Activated CD4-positive, alpha-beta T cell treated with anti-CD3 and anti-CD28 coated beads, Interleukin-2, amount 10 ng/mL, durations not matched to agents 7 days and 5 days (primary cell): ENCODE measurements around the gene ACSBG1. TPM values are rescaled to one million over a fixed set of nuclear protein-coding genes. Genes with fewer than 3 reads are reported as not detected.
"Not testable (repeated sequence)": the region's sequence is repeated elsewhere in the genome, so short reads cannot be mapped to it uniquely, and the experiment has no call there.

Source experiments
- CTCF ChIA-PET: fragments of 350-600 bp; sonication (Branson Sonifier 250); formaldehyde crosslinking; loops from one replicate; lab custom pipeline; 2021; ENCODE audit warnings: antibody characterized with exemption; lab: Charles Lee
- POLR2A ChIA-PET: fragments of 350-600 bp; sonication (Branson Sonifier 250); formaldehyde crosslinking; loops from one replicate; lab custom pipeline; 2021; ENCODE audit warnings: antibody characterized with exemption; lab: Charles Lee
- DNase-seq: peaks from one replicate; pipeline ENCODE4 v3.0.0-alpha.2; 2020
- H3K27ac Mint-ChIP-seq: one replicate; pipeline ENCODE4 v1.8.0; 2021; ENCODE audit warnings: mild to moderate bottlenecking, moderate library complexity, mixed read lengths
- H3K27me3 Mint-ChIP-seq: one replicate; pipeline ENCODE4 v1.8.0; 2021; ENCODE audit warnings: mixed read lengths
- H3K36me3 Mint-ChIP-seq: one replicate; pipeline ENCODE4 v1.8.0; 2021; ENCODE audit warnings: low read depth, mixed read lengths
- H3K4me1 Mint-ChIP-seq: one replicate; pipeline ENCODE4 v1.8.0; 2021; ENCODE audit warnings: mixed read lengths
- H3K4me3 Mint-ChIP-seq: one replicate; pipeline ENCODE4 v1.8.0; 2021; ENCODE audit warnings: mild to moderate bottlenecking, moderate library complexity, mixed read lengths
- H3K9me3 Mint-ChIP-seq: one replicate; pipeline ENCODE4 v1.8.0; 2021; ENCODE audit warnings: mixed read lengths
- total RNA-seq, 2 experiments: library from RNA; stranded (reverse); gene quantifications; one replicate each; pipeline ENCODE4 v1.2.3, GENCODE V29; 2021

ACSBG1 gene
- total RNA-seq, 2 experiments from 2014 or later: not detected

DNA sequence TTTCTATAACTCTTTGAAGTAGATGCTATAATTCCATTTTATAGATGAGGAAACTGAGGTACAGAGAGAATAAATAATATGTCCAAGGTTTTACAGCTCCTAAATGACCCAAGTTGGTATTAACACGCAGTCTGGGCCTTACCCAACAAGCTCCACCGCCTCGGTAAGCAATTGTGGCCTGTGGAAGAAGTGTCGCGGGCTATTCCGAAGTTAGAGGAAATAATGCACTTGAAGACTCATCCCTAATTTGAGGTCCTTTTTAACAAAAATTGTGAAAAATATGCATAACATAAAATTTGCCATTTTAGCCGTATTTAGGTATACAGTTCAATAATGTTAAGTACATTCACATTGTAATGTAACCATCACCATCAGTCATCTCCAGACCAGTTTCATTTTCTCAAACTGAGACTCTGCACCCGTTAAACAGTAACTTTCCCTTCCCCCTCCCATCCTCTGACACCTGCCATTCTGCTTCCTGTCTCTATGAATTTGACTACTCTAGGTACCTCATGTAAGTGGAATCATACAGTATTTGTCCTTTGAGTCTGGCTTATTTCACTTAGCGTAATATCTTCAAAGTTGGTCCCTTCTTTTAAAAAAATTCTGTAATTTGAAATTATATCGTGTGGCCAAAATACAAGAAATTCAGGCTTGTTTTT, 67.0 kb downstream of the ACSBG1 start:
- POLR2A ChIA-PET: no interaction called here

GRCh38 chr15:78164010-78164409, 70.4 kb downstream of the ACSBG1 start:
- POLR2A ChIA-PET: no interaction called here
- H3K36me3 Mint-ChIP-seq: peaks cover 58% of the 10 kb centered on the region

More for the DNA sequence above, 67.0 kb downstream of the ACSBG1 start:
- Mint-ChIP-seq H3K9me3 (peaks cover 4% of the 10 kb centered on the region), H3K27ac (peak overlapping the region; percentile 83), H3K4me3 (peak overlapping the region; percentile 29), H3K36me3 (peaks cover 77% of the 10 kb centered on the region), H3K27me3 (no peaks in the 10 kb centered on the region), H3K4me1 (peaks cover 46% of the 10 kb centered on the region)
- CTCF ChIA-PET: interaction anchor here (0.8 to 1.2 kb wide), 6 partner anchors 8 to 64 kb away, joined by 3 to 6 read pairs (median 4); partner anchors contain the start of gene IDH3A
- DNase-seq: peak; percentile 65

DNA sequence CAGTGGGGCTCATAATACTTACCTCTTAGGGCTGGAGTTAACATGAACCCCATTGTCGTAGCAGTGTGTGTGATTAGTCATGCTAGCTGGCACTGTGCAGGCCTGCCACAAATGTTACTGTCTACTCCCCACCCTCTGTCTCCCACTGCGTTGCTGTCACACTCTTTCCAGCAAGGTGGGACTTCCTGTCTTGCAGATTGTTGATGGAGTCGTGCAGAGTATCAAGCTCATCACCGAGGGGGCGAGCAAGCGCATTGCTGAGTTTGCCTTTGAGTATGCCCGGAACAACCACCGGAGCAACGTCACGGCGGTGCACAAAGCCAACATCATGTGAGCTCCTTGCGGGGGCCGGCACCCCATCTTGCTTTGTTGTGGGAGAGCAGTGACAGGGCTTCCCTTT, 72.3 kb downstream of the ACSBG1 start:
- Mint-ChIP-seq H3K36me3 (peaks cover 53% of the 10 kb centered on the region), H3K27me3 (no peaks in the 10 kb centered on the region), H3K27ac (peak overlapping the region; percentile 81), H3K4me1 (peaks cover 15% of the 10 kb centered on the region), H3K4me3 (no peak overlapping the region), H3K9me3 (no peaks in the 10 kb centered on the region)
- POLR2A ChIA-PET: no interaction called here
- CTCF ChIA-PET: interaction anchor here (0.9 to 1.8 kb wide), 4 partner anchors 10 to 31 kb away, joined by 3 to 5 read pairs (median 4); partner anchors contain the start of gene CIB2
- peak; percentile 40 for DNase-seq

More at GRCh38 chr15:78164010-78164409, 70.4 kb downstream of the ACSBG1 start:
- no peak overlapping the region for H3K27ac Mint-ChIP-seq
- H3K9me3 Mint-ChIP-seq: peaks cover 4% of the 10 kb centered on the region
- DNase-seq: no peak
- CTCF ChIA-PET: interaction anchor here (0.7 to 1.7 kb wide), 2 partner anchors 16 to 32 kb away, joined by 3 to 4 read pairs; no protein-coding TSS in a partner anchor
- no peak overlapping the region for H3K4me3 Mint-ChIP-seq
- H3K4me1 Mint-ChIP-seq: peaks cover 32% of the 10 kb centered on the region
- H3K27me3 Mint-ChIP-seq: no peaks in the 10 kb centered on the region

DNA sequence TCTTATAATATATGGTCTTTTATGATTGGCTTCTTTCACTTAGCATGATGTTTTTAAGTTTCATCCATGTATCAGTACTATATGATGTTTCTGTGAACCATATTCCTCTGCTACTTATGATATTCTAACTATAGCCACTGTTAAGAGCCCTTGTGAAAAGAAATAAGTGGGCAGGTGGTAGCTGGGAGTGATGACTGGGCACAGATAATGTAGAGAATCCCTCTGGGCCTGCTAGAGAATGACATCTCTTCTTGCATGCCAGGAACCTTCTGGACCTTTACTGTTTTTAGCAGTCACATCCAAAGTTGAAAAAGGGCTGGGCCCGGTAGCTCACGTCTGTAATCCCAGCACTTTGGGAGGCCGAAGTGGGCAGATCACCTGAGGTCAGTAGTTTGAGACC, 75.0 kb downstream of the ACSBG1 start:
- H3K36me3 Mint-ChIP-seq: peaks cover 40% of the 10 kb centered on the region
- CTCF ChIA-PET: interaction anchor here (2.1 to 2.7 kb wide), 2 partner anchors 11 to 13 kb away, joined by 7 to 8 read pairs; partner anchors contain the start of gene IDH3A
- H3K9me3 Mint-ChIP-seq: no peaks in the 10 kb centered on the region
- H3K27me3 Mint-ChIP-seq: no peaks in the 10 kb centered on the region
- H3K4me1 Mint-ChIP-seq: peaks cover 9% of the 10 kb centered on the region
- DNase-seq: no peak
- no peak overlapping the region for H3K4me3 Mint-ChIP-seq
- POLR2A ChIA-PET: no interaction called here
- no peak overlapping the region for H3K27ac Mint-ChIP-seq

DNA sequence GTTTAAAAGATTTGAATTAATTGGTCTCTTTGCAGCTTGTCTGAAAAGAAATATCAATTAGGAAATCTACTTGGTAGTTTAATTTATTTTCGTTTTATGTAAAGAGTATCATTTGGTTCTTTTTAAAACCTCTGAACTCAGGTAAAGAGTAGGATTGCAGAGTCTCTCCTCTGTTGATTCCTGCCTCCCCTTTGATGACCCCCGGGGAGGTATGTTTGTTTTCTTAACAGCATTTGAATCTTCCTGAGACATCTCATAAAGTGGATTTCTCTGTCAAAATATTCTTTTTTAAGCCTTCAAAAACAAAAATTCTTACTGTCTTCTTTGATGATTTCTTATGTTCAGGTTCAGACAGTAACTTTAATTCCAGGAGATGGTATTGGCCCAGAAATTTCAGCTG, 77.2 kb downstream of the ACSBG1 start:
- Mint-ChIP-seq H3K4me1 (peaks cover 21% of the 10 kb centered on the region), H3K9me3 (no peaks in the 10 kb centered on the region), H3K27ac (no peak overlapping the region), H3K27me3 (no peaks in the 10 kb centered on the region), H3K36me3 (peaks cover 40% of the 10 kb centered on the region), H3K4me3 (no peak overlapping the region)
- ChIA-PET POLR2A (no interaction called here), CTCF (interaction anchor here (1.4 to 2.0 kb wide), 3 partner anchors 17 to 114 kb away, joined by 3 to 5 read pairs (median 3); no protein-coding TSS in a partner anchor)
- DNase-seq: no peak

DNA sequence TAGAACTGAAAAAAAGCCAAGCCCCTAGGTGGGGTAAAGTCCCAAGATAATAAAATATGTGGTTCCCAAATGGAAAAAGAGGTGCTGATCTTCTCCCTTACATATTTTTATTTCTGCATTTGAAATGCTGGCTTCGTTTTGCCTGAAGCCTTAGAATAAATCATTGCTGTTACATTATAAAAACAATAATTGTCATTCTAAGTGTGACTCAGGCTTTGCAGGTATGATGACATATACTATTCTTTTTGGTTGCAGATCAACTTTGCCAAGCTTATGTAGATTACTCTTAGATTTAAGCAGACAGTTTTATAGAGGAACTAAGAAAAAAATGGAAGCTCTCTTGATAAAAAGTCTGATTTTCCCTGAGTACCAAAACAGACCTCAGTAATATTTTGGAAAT, 77.7 kb downstream of the ACSBG1 start:
- Mint-ChIP-seq H3K27me3 (no peaks in the 10 kb centered on the region), H3K27ac (no peak overlapping the region), H3K9me3 (no peaks in the 10 kb centered on the region), H3K4me1 (peaks cover 16% of the 10 kb centered on the region), H3K4me3 (no peak overlapping the region), H3K36me3 (peaks cover 35% of the 10 kb centered on the region)
- ChIA-PET CTCF (interaction anchor here (1.4 to 2.0 kb wide), 3 partner anchors 18 to 114 kb away, joined by 3 to 5 read pairs (median 3); no protein-coding TSS in a partner anchor), POLR2A (no interaction called here)
- no peak for DNase-seq

- Mint-ChIP-seq H3K4me1 (peaks cover 24% of the 10 kb centered on the region), H3K4me3 (no peak overlapping the region), H3K27ac (no peak overlapping the region), H3K27me3 (no peaks in the 10 kb centered on the region), H3K36me3 (peaks cover 36% of the 10 kb centered on the region), H3K9me3 (no peaks in the 10 kb centered on the region)
- ChIA-PET POLR2A (interaction anchor here (0.6 kb wide), 1 partner anchor 23 kb away, joined by 3 read pairs; no protein-coding TSS in a partner anchor), CTCF (interaction anchor here (1.1 to 2.0 kb wide), 3 partner anchors 16 to 36 kb away, joined by 3 to 5 read pairs (median 3); no protein-coding TSS in a partner anchor)
- DNase-seq: no peak
Measured at GRCh38 chr15:78155355-78155939, 78.9 kb downstream of the ACSBG1 start.

GRCh38 chr15:78154955-78155354, 79.4 kb downstream of the ACSBG1 start:
- no peak for DNase-seq
- H3K27me3 Mint-ChIP-seq: no peaks in the 10 kb centered on the region
- ChIA-PET CTCF (interaction anchor here (1.1 kb wide), 1 partner anchor 15 kb away, joined by 3 read pairs; no protein-coding TSS in a partner anchor), POLR2A (interaction anchor here (0.6 kb wide), 1 partner anchor 23 kb away, joined by 3 read pairs; no protein-coding TSS in a partner anchor)
- H3K4me1 Mint-ChIP-seq: peaks cover 28% of the 10 kb centered on the region
- H3K9me3 Mint-ChIP-seq: no peaks in the 10 kb centered on the region
- H3K4me3 Mint-ChIP-seq: no peak overlapping the region
- H3K27ac Mint-ChIP-seq: no peak overlapping the region
- H3K36me3 Mint-ChIP-seq: peaks cover 35% of the 10 kb centered on the region

DNA sequence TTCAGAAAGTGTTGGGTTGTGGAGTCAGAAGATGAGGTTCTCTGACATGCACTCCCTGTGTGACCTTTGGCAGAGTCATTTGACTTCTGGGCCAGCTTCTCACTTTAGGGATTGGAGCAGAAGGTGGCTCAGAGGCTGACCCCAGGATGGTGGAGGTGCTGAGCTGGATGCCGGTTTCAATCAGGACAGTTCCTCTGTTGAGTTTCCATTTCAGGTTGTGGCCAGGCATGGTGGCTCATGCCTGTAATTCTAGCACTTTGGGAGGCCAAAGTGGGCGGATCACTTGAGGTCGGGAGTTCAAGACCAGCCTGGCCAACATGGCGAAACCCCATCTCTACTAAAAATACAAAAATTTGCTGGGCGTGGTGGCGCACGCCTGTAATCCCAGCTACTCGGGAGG, 83.3 kb downstream of the ACSBG1 start:
- POLR2A ChIA-PET, H3K9me3 Mint-ChIP-seq, DNase-seq, H3K27me3 Mint-ChIP-seq: not testable (repeated sequence)
- H3K4me1 Mint-ChIP-seq: peaks cover 42% of the 10 kb centered on the region
- CTCF ChIA-PET: interaction anchor here (0.6 to 1.9 kb wide), 3 partner anchors 12 to 44 kb away, joined by 3 to 5 read pairs (median 5); no protein-coding TSS in a partner anchor
- peak overlapping the region; percentile 32 for H3K27ac Mint-ChIP-seq
- peaks cover 16% of the 10 kb centered on the region for H3K36me3 Mint-ChIP-seq
- H3K4me3 Mint-ChIP-seq: peak overlapping the region; percentile 86

DNA sequence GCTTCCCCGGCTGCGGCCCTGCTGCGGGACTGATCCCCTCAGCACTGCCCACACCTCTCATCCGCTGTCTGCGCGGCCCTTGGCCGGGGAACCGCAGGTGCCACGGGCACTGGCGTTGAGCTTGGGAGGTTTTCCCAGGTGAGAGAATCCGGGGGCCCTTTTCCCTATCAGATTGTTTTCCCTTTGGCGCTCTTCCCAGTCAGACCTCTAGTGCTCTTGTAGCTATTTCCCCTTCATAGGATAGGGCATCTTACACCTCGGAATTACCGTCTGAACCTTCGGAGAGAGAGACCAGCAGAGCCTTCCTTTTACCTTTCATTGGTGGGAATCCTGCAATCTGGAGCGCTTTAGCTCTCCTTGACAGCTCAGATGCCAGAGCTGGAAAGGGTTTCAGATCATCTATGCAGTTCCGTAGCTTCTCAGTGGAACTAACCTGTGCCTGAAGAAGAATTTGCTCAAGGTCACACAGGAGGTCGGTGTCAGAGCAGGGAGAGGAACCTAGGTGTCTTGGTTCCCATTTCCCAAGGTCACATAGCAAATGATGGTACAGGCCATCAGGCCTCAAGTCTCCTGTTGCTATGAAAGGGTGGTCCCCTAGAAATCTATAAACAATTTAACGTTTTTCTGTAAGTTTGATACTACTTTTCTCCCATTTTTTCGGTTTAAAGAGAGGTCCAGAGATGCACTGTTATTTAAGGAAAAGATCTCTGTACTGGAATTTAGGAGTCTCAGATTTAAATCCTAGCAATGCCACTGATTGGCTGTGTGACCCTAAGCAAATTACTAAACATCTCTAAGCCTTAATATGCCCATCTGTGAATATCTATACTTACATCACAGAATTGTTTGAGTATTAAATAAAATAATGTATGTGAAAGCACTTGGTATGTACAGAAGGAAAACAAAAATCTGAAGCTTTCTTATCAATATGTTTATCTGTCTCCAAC, 84.3 kb downstream of the ACSBG1 start:
- H3K27me3 Mint-ChIP-seq: no peaks in the 10 kb centered on the region

DNA sequence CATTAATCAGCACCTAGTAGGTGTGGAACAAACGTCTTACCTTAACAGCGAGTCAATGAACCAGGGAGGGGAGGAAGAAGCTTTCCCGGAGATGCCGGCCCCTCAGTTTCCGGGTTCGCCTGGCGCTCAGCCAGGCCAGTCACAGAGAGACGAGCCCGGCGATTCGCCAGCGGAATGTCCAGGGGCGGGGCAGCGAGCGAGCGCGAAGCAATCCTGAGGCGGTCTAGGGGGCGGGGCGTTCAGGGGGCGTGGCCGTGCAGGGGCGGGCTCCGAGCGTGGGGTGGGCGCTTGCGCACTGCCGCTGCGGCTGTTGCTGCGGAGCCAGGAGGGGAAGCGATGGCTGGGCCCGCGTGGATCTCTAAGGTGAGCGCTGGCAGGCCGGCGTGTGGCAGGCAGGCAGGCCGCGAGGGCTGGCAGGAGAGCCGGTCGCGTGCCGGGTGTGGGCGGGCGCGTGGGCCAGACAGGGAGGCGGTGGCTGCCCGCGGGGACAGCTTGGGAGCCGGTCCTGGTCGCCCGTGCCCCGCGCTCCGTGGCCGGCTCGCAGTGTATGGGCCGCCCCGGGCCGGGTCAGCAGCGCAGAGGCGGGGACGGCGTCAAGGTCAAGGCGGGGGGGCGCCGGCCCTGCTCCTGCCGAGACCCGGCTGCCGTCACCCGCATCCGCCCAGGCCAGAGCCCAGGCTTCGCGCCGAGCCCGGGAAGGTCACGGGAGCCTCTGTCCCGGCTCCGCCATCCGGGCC, 85.1 kb downstream of the ACSBG1 start, which contains the start of gene IDH3A:
Gene IDH3A, plus strand, starts transcription at position 295 of the 737 bp plus-strand sequence. Its CDS starts 42 bp downstream, at position 337.
- Mint-ChIP-seq H3K36me3 (peaks cover 15% of the 10 kb centered on the region), H3K4me3 (peak within 1 kb of the TSS; percentile 96), H3K9me3 (no peaks in the 10 kb centered on the region), H3K27me3 (no peaks in the 10 kb centered on the region), H3K27ac (peak within 1 kb of the TSS; percentile 94), H3K4me1 (peaks cover 41% of the 10 kb centered on the region)
- CTCF ChIA-PET: interaction anchor here (0.7 to 2.4 kb wide), 12 partner anchors 8 to 46 kb away, joined by 3 to 8 read pairs (median 5); no protein-coding TSS in a partner anchor
- DNase-seq: peak; percentile 100
- POLR2A ChIA-PET: interaction anchor here (0.7 to 1.0 kb wide), 2 partner anchors 19 to 23 kb away, joined by 3 to 4 read pairs; no protein-coding TSS in a partner anchor

More for the DNA sequence above, 84.3 kb downstream of the ACSBG1 start:
- peaks cover 15% of the 10 kb centered on the region for H3K36me3 Mint-ChIP-seq
- peak overlapping the region; percentile 84 for H3K27ac Mint-ChIP-seq
- no peaks in the 10 kb centered on the region for H3K9me3 Mint-ChIP-seq
- peak overlapping the region; percentile 86 for H3K4me3 Mint-ChIP-seq
- CTCF ChIA-PET: interaction anchor here (0.6 to 1.9 kb wide), 6 partner anchors 9 to 45 kb away, joined by 3 to 5 read pairs (median 4); no protein-coding TSS in a partner anchor
- H3K4me1 Mint-ChIP-seq: peaks cover 42% of the 10 kb centered on the region
- POLR2A ChIA-PET: no interaction called here
- no peak for DNase-seq
